HG03103 (cell line): ENCODE results near the gene C12orf50.
A peak's percentile ranks its signal among the peaks of the same experiment; 100 is the strongest.
"Not testable (repeated sequence)": the region's sequence is repeated elsewhere in the genome, so short reads cannot be mapped to it uniquely, and the experiment has no call there.

ENCODE experiments used
- ATAC-seq: cut with Tn5 transposase; IDR thresholded peaks from one replicate; pipeline ENCODE4 v1.9.1; 2021; ENCODE audit warnings: low read depth; ENCODE audit not compliant: unreplicated experiment

C12orf50 gene, protein sequence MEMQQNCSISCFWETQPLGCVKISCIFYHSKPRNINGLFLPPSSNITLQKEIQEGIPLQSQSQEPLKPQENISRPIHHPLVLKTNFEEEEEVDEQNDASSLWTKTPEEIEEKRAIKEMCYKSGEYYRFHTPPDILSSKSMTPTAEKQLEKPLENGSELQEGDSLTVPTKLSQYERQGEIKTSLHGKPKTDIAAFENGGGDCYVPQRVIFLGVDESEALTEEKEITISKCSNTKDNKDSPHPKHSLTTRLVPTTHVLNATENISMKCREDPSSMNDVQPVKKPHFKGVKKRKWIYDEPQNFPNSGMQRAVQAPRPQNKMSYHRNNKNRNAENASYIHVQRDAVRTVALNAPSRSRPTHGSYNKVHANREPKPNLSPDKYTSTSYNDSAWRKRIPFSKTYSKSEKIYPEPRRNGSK

DNA sequence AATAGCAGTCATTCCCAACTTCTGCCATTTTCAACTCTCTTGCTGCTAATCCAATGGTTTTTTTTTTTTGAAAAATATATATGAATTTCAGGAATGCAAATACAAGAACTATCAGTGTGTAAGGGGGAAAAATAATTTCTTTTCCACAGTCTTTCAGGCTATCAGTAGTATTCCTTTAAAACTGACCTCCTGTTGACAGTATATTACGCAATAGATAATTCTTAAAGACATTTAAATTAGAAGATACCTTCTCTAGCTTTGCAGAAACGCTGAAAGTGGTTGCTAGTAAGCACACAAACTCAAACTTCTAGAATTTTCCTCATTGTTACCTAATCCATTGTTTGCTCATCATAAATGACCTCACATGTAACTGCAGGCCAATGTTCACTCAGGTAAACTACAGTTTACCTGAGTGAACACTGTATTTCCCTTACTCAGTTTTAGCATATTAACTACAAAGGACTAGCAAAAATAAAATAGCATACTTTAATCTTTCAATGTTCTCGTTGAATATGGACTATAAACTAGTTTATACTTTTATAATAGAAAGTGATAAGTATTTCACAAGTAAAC lies at the start of gene C12orf50:
C12orf50 (minus strand) TSS at position 309 of the 573 bp plus-strand sequence. CDS start 2,439 bp downstream, outside the sequence.
- no peak for ATAC-seq

DNA sequence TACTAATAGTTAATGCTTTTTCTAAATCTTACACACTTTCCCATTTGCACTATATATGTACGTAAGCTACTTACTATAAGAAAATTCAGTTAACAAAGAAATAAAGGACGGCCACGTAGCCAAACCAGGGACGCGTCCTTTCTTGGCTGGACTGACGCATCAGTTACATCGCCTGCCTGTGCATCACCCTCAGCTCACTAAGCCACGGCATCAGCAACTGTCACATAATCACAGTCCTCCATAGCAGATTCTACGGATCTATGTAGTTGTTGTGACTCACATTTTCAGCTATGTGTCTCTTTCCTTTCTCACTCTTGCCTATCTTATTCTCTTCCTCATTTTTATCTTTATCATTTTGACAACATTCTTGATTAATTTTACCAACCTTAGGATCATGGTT lies 38.1 kb upstream of the C12orf50 start:
- ATAC-seq, result no peak

DNA sequence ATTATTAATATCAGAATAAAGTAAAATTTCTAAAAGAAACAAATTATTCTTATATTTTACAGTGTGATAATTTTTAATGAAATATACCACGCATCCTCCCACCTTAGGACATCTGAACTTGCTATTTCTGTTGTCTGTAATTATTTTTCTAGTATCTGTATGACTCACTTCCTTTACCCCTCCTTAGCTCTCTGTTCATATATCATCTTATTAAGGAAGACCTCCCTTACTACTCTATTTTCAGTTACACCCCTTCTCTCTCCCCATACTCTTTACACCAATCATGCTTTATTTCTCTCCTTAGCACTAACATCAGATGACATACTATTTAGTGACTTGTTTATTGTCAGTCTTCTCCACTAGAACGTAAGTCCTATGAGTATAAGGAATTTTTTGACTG lies 34.2 kb upstream of the C12orf50 start:
- peak; percentile 72 for ATAC-seq

DNA sequence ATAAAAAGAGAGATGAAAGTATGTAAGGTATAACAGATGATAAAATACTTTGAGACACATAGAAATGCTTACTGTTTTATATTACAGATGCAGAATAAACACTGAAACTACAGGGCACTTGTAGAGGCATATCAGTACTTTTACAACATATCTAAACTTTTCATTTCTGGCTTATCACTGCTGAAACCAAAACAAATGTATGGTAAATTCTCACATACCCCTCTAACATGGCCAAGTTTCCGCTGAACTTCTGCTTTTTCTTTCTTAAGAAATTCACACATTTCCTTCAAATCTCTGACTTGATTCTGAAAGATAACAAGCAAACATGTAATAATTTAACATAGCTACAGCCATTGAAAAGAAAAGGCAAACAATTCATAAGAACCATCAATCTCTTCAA lies 33.3 kb upstream of the C12orf50 start:
- peak; percentile 64 for ATAC-seq

DNA sequence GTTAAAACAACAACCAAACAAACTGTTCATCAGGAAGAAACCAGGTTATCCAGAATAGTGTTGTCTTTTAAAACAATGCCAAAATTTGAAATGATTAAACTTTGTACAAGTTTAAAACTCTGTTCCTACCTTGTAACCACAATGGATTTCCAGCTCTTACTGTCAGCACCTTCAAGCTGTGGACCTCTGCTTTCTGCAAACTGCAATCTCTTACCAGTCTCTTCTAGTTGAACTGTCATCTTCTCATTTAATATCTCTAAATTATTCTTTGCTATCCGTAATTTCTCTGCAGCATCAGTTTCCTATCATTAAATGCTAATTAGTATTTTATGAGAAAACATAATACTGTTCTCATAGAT lies 29.5 kb upstream of the C12orf50 start:
- no peak for ATAC-seq

DNA sequence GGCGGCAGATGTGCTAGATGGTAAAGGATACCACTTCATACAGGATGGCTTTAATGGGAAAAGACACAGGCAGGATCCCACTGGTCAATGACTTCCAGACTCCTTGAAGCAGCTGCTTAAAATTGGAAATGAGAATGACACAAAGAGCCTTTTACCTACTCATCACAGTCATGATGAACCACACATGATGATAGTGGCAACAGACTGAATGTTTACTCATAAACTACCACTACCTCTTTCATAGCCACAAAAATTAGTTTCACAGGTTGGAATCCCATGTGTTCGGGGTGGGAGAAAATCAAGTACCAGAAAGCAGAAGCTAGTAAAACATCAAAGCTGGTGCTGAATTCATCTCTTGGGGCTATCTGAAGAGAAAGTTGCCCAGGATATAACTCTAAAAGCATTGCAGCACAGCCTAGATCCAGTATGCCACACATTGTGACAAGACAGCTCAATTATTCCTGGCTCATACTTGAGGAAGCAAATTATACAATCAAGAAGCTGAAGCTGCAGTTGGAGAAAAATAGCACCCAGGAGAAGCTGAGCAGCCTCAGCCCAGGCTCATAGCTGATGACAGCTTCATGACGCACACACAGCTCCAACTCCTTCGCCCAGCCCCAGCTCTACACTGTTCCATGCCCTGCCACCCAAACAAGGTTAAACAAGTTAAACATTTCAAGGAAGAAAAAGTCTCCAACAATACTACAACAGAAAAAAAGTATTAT lies 29.0 kb upstream of the C12orf50 start:
- no peak for ATAC-seq

DNA sequence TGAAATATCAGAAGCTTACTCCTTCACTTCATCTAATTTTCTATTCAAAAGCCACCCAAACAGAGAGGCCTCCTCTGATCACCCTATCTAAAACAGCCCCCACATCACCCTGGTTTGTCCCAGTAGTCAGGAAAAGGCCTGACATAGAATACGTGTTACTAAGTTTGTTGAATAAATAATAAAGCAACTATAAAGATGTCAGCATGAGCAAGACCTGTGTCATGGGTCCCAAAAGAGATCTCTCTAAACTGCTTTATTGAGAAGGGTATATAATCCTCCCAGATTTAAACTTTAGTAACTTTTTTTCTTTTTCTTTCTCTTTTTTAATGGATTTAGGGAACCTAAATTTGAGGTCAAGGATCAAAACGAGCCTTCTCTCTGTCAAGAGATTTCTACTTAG lies 27.4 kb upstream of the C12orf50 start:
- ATAC-seq, result no peak

DNA sequence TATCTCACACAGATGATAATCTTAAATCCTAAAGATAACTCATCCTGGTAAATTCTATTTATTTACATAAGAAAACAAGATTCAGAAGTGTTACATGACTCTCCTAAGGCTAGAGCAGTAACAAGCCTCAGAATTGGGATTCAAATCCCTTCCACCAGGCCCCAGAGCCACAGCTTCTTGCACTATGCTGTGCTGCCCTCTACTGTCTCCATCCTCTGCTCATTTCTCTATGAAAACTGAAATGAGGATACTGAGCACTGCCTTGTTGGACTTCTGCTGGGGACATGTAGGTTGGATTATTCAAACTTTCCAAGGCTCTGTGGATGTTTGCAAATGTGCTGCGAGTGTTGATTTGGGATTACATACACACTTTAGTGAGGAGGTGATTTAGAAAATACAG lies 23.5 kb upstream of the C12orf50 start:
- ATAC-seq, result peak; percentile 44

DNA sequence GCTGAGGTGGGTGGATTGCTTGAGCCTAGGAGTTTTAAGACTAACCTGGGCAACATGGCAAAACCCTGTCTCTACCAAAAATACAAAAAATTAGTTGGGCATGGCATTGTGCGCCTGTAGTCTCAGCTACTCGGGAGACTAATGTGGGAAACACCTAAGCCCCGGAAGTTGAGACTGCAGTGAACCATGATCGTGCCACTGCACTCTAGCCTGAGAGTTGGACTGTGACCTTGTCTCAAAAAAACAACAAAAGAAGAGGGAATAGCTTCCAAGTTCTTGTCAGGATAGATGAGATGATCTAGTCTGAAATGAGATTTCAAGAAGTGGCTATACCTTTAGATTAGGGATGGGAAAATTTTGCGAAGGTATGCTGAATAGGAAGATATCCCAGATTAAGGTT lies 14.8 kb upstream of the C12orf50 start:
- ATAC-seq, result no peak

DNA sequence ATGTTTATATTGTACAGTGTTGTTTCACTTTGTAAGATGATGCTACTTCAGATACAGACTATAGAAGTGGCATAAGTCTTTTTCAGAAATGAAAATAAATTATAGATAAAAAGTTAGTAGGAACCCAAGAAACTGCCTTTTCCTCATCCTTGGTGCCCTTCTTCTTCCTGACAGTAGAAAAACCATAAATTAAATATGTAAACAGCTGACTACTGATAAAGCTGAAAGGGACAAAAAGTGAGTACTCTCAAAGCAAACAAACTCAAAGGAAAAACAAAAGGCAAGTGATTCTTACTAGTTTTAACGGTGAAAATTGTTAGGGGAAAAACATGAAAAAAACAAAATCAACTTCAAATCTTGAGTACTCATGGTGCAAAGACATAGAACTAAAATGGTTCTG lies 8.6 kb upstream of the C12orf50 start:
- ATAC-seq, result no peak

DNA sequence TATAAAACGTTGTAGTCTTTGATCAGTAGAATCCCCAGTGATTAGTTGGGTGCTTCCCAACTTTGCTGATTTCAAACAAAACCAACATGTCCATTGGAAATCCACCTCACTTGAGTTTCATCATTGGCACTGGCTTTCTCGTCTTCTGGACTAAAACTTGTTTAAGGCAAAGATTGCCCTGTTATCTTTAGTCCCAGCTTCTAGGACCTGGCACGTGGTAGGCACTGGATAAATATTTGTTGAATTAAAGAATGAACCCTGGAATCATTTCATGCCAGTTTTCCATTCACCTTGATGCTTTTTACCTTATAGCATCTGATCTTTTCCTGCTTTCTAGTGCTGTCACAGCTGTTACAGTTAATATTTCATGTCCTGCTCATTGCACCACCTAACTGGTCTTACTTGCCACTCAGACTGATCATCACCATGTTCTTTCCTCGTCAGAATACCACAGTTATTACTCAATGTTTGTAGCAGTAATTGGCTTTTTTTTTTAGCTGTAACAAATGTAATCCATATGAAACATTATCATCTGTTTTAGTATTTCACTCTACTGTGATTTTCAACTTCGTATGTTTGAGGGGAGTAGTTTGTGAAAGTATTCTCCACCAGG lies 7.3 kb upstream of the C12orf50 start:
- no peak for ATAC-seq

DNA sequence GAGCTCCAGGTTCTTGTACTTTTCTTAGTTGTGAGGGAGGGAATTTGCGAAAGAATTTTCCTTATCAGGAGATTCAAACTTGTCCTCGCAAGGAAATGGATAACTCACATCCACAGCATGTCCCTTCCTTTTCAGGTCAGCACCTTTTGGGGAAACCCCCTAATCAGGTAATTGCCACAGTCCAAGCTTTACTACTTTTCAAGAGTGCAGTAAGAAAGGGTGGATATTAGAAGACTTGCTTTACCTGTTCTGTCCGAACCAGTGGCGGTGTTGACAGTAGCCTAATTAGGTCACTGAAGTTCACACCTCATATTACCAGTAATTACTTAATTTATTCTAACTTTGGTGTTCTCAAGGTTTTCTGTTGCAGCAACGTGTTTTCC lies 6.7 kb upstream of the C12orf50 start:
- ATAC-seq, result peak; percentile 5

DNA sequence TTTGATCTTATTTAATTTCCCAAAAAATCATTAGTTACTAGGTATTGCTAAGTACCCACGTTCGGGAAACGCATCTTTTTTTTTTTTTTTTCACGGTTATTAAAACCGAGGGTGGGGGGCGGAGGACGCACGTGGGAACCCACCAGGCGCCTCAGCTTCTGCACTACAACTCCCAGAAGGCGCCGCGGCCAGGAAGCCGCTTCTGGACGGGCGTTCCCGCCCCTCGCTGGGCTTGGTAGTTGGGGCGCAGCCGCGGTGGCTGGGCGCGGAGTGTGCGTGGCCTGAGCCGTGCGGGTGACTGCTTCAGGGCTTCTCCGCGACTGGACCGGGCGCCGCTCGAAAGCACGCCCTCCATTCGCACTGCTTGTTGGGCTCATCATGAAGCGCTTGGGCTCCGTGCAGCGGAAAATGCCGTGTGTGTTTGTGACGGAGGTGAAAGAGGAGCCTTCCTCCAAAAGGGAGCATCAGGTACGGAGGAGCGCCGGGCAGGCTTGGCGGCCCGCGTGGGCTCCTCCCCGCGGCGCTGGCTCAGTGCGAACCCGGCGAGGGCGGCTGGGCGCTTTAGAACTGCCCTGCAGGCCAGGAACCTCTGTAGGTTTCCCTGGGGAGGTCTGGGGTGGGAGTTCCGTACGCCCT lies 6.2 kb upstream of the C12orf50 start:
- ATAC-seq, result peak; percentile 99

DNA sequence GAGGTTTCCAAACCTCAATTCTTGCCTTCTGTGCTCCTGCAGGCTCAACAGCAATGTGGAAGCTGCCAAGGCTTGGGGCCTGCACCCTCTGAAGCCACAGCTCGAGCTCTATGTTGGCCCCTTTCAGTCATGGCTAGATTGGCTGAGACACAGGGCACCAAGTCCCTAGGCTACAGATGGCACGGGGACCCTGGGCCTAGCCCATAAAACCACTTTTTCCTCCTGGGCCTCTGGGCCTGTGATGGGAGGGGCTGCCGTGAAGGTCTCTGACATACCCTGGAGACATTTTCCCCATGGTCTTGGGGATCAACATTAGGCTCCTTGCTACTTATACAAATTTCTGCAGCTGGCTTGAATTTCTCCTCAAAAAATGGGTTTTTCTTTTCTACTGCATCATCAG lies 2.0 kb upstream of the C12orf50 start:
- not testable (repeated sequence) for ATAC-seq

DNA sequence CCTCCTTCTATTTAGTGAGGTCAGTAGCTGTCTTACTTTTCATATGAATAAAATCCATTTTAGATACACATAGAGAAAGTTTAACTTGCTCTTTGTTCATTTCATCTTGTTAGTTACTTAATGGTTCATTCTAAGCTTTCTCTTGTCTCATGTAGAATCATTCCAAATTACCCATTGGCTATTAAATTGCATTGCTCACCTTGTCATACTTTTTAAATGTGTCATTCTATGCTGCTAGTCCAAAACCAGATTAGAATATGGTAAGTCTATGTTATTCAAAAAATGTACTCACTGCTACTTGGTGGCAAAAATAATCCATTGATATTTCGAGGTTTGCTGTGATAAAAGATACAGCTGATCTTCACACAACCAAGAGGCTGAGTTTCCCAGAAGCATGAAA lies 3.0 kb downstream of the C12orf50 start:
- no peak for ATAC-seq

DNA sequence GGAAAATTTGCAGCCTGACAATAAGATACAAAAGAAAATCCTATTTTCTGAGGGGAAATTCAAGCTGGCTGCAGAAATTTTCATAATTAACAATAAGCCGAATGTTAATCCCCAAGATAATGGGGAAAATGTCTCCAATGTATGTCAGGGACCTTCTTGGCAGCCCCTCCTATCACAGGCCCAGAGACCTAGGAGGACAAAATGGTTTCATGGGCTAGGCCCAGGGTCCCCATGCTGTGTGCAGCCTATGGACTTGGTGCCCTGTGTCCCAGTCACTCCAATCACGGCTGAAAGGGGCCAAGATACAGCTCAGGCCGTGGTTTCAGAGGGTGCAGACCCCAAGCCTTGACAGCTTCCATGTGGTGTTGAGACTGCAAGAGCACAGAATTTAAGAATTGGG lies 11.2 kb downstream of the C12orf50 start:
- ATAC-seq, result no peak

DNA sequence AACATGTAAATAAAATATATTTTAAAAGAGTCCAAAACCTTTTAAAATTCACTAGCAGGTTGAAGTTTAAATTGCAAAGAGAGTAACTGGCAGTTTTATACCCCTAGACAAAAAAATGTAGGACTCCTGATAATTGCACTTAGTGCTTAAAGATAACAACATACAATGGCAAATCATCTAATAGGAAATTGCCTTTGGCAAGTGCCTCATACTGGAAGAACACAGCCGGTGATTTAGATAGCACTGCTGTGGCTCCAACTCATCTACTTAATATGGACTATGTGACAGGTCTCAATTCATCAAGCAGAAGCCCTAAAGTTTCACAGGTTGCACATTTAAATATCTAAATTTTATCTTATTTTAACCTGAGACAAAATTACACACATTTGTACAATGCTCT lies 13.4 kb downstream of the C12orf50 start:
- no peak for ATAC-seq

DNA sequence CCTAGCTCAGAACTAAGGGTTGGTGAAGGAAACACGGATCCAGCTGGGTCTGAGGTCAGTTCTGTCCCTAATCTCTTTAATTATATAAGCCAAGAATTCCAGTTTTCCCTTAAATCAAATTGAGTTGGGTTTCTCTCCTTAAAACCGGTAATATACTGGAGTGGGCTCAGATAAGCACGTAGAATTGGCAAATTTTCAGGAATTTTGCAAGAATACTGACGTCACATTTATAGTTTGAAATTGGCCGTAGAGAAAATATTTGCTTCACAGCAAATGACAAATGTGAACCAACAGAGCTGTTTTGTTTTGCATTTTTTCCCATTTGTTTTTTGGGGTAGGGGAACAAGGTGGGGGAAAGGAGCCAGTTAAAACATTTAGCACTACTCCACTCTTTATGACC lies 17.4 kb downstream of the C12orf50 start:
- ATAC-seq, result no peak

DNA sequence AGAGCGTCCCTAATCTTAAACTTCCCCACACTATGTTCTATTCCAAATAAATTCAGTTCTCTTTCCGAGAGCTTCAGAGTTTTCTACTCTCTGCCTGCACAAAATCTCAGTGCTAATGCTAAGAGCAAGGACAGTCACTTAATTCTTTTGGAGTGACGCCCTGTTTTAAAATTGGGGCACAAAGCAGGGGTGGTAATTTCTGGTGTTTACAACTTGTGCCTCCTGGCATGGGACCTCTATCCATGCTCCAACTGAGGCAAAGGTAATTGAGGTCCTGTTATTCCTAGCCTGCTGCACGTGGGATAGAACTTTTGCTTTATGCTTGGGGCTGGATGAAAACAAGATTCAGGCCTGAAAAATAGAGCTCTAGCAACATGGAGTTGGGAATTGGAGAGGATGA lies 22.9 kb downstream of the C12orf50 start:
- no peak for ATAC-seq

DNA sequence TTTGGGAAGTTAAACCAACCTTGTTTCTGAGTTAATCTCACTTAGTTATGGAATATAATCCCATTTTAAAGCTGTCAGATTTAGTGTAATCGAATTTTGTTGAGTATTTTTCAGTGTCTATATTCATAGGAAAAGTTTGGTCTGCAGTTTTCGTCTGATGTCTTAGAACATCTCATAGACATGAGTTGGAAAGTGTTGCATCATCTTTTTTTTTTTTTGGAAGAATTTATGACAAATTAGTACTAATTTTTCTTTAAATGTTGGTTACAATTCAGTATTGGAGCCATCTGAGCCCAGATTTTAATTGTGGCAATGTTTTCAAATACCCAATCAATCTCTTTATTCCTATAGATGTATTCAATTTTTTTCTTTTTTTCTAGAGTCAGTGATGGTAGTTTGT lies 27.9 kb downstream of the C12orf50 start:
- no peak for ATAC-seq
